Fibroblast of lung (primary cell): Measurements from ENCODE around the gene NR3C2. TPM values are rescaled to one million over a fixed set of nuclear protein-coding genes. Genes with fewer than 3 reads are reported as not detected.

Experiments
- DNase-seq, 2 donors: peaks; one replicate each; pipeline versions ENCODE4 v3.0.0 to v3.0.0-alpha.2; 2010; ENCODE audit warnings: low read depth in 2 of 2
- H2AFZ ChIP-seq: 2 replicates; pipeline ENCODE4 v1.5.1; 2012; ENCODE audit warnings: low read length, control low read depth, inconsistent platforms
- H3K27ac ChIP-seq: 2 replicates; pipeline ENCODE4 v1.5.1; 2011; ENCODE audit warnings: low read length, control low read depth; ENCODE audit not compliant: insufficient read depth
- H3K27me3 ChIP-seq: 2 replicates; pipeline ENCODE4 v1.5.1; 2011; ENCODE audit warnings: mild to moderate bottlenecking, low read length; ENCODE audit not compliant: control insufficient read depth, insufficient read depth
- H3K36me3 ChIP-seq: 2 replicates; pipeline ENCODE4 v1.5.1; 2011; ENCODE audit warnings: low read length; ENCODE audit not compliant: control insufficient read depth, insufficient read depth
- H3K4me1 ChIP-seq: 2 replicates; pipeline ENCODE4 v1.5.1; 2011; ENCODE audit warnings: low read length; ENCODE audit not compliant: control insufficient read depth, insufficient read depth; ENCODE audit errors: extremely low read depth
- H3K4me2 ChIP-seq: 2 replicates; pipeline ENCODE4 v1.5.1; 2011; ENCODE audit warnings: low read length, control low read depth; ENCODE audit not compliant: insufficient read depth; ENCODE audit errors: extremely low read depth
- H3K4me3 ChIP-seq, 4 experiments: fragments of 200-600 bp in 1 of 4; sonication (generic) in 1 of 4; replicated peaks in 1 of 4; 2 replicates each; pipeline ENCODE4 v1.5.1; 2011 to 2016; ENCODE audit warnings: low read length in 4 of 4, low read depth in 3 of 4, mild to moderate bottlenecking in 3 of 4, control low read depth in 2 of 4, inconsistent platforms in 1 of 4, mixed read lengths in 1 of 4; ENCODE audit not compliant: insufficient read depth in 1 of 4; ENCODE audit errors: control extremely low read depth in 1 of 4
- H3K79me2 ChIP-seq: 2 replicates; pipeline ENCODE4 v1.5.1; 2012; ENCODE audit warnings: mild to moderate bottlenecking, low read length, inconsistent platforms; ENCODE audit not compliant: control insufficient read depth, insufficient read depth
- H3K9ac ChIP-seq: 2 replicates; pipeline ENCODE4 v1.5.1; 2011; ENCODE audit warnings: mild to moderate bottlenecking, low read length, control low read depth; ENCODE audit not compliant: insufficient read depth
- H3K9me3 ChIP-seq: 2 replicates; pipeline ENCODE4 v1.5.1; 2012; ENCODE audit warnings: low read depth, low read length; ENCODE audit not compliant: control insufficient read depth, insufficient read depth
- H4K20me1 ChIP-seq: 2 replicates; pipeline ENCODE4 v1.5.1; 2011; ENCODE audit warnings: low read length; ENCODE audit not compliant: control insufficient read depth, insufficient read depth; ENCODE audit errors: extremely low read depth
- CTCF ChIP-seq, 2 donors: IDR thresholded peaks in 1 of 2; conservative IDR thresholded peaks in 1 of 2; 1 replicate in 1 of 2; 2 replicates in 1 of 2; pipeline ENCODE4 v1.5.1; 2011 to 2012; ENCODE audit warnings: low read length in 2 of 2, control low read depth in 1 of 2, inconsistent platforms in 1 of 2, low read depth in 1 of 2, mild to moderate bottlenecking in 1 of 2
- EZH2 ChIP-seq: IDR thresholded peaks from 2 replicates; pipeline ENCODE4 v1.5.1; 2012; ENCODE audit warnings: low read length, control low read depth, mild to moderate bottlenecking; ENCODE audit errors: missing control alignments
- polyA plus RNA-seq, 2 donors: library from polyadenylated mRNA; depleted of rRNA in 1 of 2; stranded (reverse) in 1 of 2; unstranded in 1 of 2; fragments of >200 nt; gene quantifications; 2 replicates each; pipeline ENCODE4 v1.2.1, GENCODE V29; 2011 to 2012; ENCODE audit warnings: missing spikeins in 1 of 2
- total RNA-seq: library from RNA; depleted of rRNA; stranded (reverse); fragments of >200 nt; gene quantifications from 2 replicates; pipeline ENCODE4 v1.2.1, GENCODE V29; 2014

Gene NR3C2
- total and polyA plus RNA-seq, 2 donors (not counting 1 experiment from before 2014, with no cell fraction given) = 1.9 to 7.4 TPM

GRCh38 chr4:148097801-148098200 is 344.4 kb downstream of the NR3C2 start:
- H3K27ac ChIP-seq = no peak overlapping the region
- no peaks in the 10 kb centered on the region for H3K9me3 ChIP-seq
- no peak overlapping the region for H3K9ac ChIP-seq
- no peak overlapping the region for H3K4me3 ChIP-seq
- no peak overlapping the region for H2AFZ ChIP-seq
- H3K79me2 ChIP-seq = no peaks in the 10 kb centered on the region
- no peak for DNase-seq
- no peaks in the 10 kb centered on the region for H4K20me1 ChIP-seq
- H3K4me2 ChIP-seq = no peak overlapping the region
- no peaks in the 10 kb centered on the region for H3K36me3 ChIP-seq
- no peaks in the 10 kb centered on the region for H3K27me3 ChIP-seq
- H3K4me1 ChIP-seq = no peaks in the 10 kb centered on the region
- no peak for TF ChIP-seq CTCF (conservative IDR thresholded peaks at IDR 0.05 in 1 of 2, IDR thresholded peaks at IDR 0.05 in 1 of 2; ENCODE audit: low read depth in 1 of 2, low read length in 2 of 2)
- TF ChIP-seq EZH2 = no peak

GRCh38 chr4:148095346-148095923 is 346.8 kb downstream of the NR3C2 start:
- Histone ChIP-seq H3K27ac (no peak overlapping the region), H3K27me3 (no peaks in the 10 kb centered on the region), H3K9ac (no peak overlapping the region), H3K4me3 (no peak overlapping the region), H3K4me2 (no peak overlapping the region), H3K4me1 (no peaks in the 10 kb centered on the region), H2AFZ (no peak overlapping the region), H3K79me2 (no peaks in the 10 kb centered on the region), H4K20me1 (no peaks in the 10 kb centered on the region), H3K36me3 (no peaks in the 10 kb centered on the region), H3K9me3 (no peaks in the 10 kb centered on the region)
- DNase-seq = no peak
- TF ChIP-seq EZH2 (no peak), CTCF (conservative IDR thresholded peaks at IDR 0.05 in 1 of 2, IDR thresholded peaks at IDR 0.05 in 1 of 2; ENCODE audit: low read depth in 1 of 2, low read length in 2 of 2) (no peak)

GRCh38 chr4:148094149-148094548 is 348.1 kb downstream of the NR3C2 start:
- DNase-seq = no peak
- H3K9ac ChIP-seq = no peak overlapping the region

More at GRCh38 chr4:148094149-148094548, 348.1 kb downstream of the NR3C2 start:
- Histone ChIP-seq H4K20me1 (no peaks in the 10 kb centered on the region), H3K27me3 (no peaks in the 10 kb centered on the region), H3K79me2 (no peaks in the 10 kb centered on the region), H3K36me3 (no peaks in the 10 kb centered on the region), H3K9me3 (no peaks in the 10 kb centered on the region), H2AFZ (no peak overlapping the region), H3K27ac (no peak overlapping the region), H3K4me1 (no peaks in the 10 kb centered on the region), H3K4me3 (no peak overlapping the region), H3K4me2 (no peak overlapping the region)
- TF ChIP-seq CTCF (conservative IDR thresholded peaks at IDR 0.05 in 1 of 2, IDR thresholded peaks at IDR 0.05 in 1 of 2; ENCODE audit: low read depth in 1 of 2, low read length in 2 of 2) (no peak), EZH2 (no peak)
